Dermis microvascular lymphatic vessel endothelial cell (primary cell): Measurements from ENCODE around the gene OPHN1. TPM values are rescaled to one million over a fixed set of nuclear protein-coding genes. Genes with fewer than 3 reads are reported as not detected.
A peak's percentile ranks its signal among the peaks of the same experiment; 100 is the strongest.

ENCODE experiments used
- DNase-seq, 2 donors: peaks; one replicate each; pipeline versions ENCODE4 v3.0.0 to v3.0.0-alpha.2; 2010; ENCODE audit warnings: low read depth in 2 of 2
- total RNA-seq: library from RNA; depleted of rRNA; stranded (reverse); fragments of >200 nt; gene quantifications from 2 replicates; pipeline ENCODE4 v1.2.1, GENCODE V29; 2014

Gene OPHN1
- total RNA-seq, 1 donor from 2014 or later, result 5.5 TPM

DNA sequence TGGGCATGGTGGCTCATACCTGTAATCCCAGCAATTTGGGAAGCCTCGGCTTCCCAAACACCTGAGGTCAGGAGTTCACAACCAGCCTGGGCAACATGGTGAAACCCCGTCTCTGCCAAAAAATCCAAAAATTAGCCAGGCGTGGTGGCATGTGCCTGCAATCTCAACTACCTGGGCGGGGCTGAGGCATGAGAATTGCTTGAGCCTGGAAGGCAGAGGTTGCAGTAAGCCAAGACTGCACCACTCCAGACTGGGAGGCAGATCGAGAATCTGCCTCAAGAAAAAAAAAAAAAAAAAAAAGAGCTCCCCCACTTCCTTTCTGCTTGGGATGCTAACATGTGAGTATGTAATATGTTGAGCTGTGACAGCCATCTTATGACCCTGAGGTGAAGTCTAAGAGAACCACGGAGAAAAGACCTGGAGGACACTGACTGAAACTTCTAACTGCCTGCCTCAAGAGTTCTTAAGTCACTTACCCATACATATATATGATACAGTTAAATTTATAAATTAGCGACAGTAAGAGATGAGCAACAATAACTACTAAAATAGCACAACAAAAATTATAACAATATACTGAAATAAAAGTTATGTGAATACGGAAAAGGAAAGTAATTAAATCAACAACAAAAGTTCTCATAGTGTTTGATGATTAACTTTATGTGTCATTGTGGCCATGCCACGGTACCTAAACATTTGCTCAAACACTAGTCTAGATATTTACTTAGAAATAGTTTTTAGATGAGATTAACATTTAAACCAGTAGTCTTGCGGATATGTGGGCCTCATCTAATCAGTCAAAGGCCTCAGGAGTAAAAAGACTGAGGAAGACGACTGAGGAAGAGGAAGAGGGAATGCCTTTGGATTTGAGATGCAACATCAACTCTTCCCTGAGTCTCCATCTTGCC lies 178.3 kb downstream of the OPHN1 start:
- DNase-seq, result no peak

- peak; percentile 6 to 58 for DNase-seq
Observed at GRCh38 chrX:68252664-68253063, 180.6 kb downstream of the OPHN1 start.

- DNase-seq, result no peak
Observed at GRCh38 chrX:68249903-68250302, 183.4 kb downstream of the OPHN1 start.

GRCh38 chrX:68249401-68249831 lies 183.9 kb downstream of the OPHN1 start:
- no peak for DNase-seq

GRCh38 chrX:68238568-68238967 lies 194.7 kb downstream of the OPHN1 start:
- DNase-seq, result no peak

DNA sequence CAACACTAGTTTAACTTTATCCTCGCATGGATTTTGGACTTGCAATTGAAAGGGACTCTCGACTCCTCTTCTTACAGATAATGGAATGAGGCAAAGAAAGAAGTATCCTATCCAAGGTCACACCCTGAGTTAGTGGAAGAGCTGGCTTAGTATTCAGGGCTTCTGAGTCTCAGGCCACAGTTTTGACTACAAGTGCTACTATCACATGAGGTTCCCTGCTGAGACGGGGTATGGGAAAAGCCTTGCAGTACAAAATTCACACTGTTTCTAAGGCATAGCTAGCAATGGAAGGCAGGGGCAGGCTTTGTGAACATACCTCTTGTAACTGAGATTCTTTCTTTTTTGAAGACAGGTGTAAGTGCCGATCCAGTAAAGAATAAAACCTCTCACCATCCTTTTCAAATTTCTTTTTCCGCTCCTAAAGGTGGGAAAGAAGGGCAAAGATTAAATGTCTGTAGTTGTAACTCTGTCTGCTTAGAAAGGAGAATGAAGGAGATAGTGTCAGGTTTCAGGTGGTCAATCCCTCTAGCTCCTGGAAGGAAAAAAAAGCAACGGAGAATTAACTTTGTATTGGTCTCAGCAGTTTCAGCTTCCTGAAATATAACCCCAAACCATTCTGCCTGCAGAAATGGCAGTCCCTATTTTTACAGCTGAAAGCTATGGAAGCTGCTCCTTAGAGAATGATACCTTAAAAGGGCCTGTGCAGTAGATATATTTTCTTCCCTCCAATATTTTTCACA lies 199.0 kb downstream of the OPHN1 start:
- DNase-seq, result no peak

- no peak for DNase-seq
Observed at GRCh38 chrX:68232206-68232605, 201.1 kb downstream of the OPHN1 start.

DNA sequence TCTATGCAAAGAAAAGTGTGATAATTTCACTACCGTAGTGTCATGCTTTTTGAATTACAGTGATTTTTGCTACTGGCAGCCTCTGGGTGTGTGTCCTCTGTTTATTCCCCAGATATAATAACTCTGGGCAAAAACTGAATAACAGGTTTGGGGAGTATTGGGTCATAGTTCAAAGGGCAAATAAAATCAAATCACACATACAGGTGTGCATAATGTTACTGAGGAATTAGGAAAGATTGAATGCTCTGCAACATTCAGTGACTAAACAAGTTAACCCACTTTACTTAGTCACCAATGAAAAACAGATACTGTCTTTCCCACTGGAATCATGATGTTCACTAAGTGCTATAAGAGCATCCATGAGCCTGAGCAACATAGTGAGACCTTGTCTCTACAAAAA lies 224.3 kb downstream of the OPHN1 start:
- no peak for DNase-seq

GRCh38 chrX:68204521-68205038 lies 228.7 kb downstream of the OPHN1 start:
- DNase-seq, result no peak

- no peak for DNase-seq
Observed at GRCh38 chrX:68203646-68204045, 229.6 kb downstream of the OPHN1 start.

DNA sequence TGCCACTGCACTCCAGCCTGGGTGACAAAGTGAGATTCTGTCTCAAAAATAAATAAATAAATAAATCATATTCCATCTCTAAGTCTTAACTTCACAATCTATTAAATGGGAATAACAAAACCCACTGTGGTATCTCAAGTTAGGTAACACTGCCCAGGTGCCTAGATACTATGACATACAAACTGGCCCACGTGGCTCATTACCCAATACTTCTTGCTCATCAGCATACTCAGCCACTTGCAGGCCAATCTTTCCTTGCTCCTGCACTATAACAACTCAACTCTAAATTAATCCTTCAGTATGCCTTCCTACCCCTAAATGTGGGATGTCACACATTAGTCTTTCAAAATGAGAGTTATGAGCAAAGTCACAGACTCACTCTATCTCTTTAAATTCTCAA lies 230.1 kb downstream of the OPHN1 start:
- DNase-seq, result no peak

GRCh38 chrX:68199062-68199848 lies 234.0 kb downstream of the OPHN1 start:
- DNase-seq, result no peak

- DNase-seq, result peak; percentile 57 to 58
Observed at GRCh38 chrX:68196939-68197791, 236.1 kb downstream of the OPHN1 start.

GRCh38 chrX:68195561-68195960 lies 237.7 kb downstream of the OPHN1 start:
- DNase-seq, result no peak

DNA sequence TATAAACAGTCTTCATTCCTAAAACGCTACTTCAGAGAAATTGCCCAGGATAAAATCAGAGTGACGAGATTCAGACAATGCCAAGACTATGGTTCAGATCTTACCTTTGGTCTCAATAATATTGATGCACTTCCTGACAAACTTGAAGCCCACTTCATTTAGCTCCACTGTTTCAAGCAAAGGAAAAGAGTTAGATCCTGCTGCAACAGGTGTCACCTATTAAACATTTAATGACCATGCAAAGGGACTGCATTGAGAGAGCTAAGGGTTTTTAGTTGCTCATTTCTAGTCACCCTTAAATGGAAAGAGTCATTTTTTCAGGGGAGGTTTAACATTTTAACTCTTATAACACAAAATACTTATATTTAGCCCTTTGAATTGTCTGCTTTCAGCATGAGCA lies 239.5 kb downstream of the OPHN1 start:
- no peak for DNase-seq

DNA sequence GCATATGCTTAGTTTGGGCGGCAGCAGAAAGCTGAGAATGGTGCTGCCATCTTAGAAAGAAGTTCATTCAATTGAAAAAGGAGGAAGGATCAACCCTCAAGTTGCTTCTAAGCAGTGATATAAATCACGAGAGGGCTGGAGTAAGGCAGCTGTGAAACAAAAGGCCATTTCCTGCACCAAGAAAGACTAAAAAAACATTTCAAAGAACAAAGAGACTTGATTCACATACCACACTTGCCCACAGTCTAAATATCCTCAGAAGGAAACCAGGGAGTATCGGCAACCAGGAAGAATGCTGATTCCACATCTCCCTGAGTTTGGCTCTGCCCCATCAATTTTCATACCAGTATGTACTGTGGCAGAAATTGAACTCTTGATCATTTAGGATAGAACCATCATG lies 240.1 kb downstream of the OPHN1 start:
- DNase-seq, result peak in 1 of 2 donors; percentile 56

DNA sequence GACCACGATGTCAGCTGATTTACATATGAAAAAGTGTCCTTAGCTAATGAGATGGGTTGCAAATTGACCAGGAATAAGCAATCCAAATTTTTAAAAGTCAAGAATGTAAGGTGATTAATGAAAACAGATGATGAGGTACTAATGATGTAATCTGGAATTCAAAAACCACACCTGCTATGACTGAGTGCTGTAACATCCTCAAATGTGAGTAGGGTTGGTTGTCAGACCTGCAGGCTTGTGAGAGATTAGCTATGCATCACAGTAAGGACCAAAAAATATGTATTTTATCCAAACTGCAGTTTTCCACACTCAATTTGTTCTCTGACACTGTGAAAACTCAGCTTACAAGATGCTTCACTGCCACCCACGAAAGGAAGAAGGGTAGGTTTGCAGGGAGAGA lies 242.5 kb downstream of the OPHN1 start:
- DNase-seq, result no peak

- DNase-seq, result peak in 1 of 2 donors; percentile 7
Observed at GRCh38 chrX:68186552-68187262, 246.6 kb downstream of the OPHN1 start.

- DNase-seq, result no peak
Observed at GRCh38 chrX:68185161-68185560, 248.1 kb downstream of the OPHN1 start.

GRCh38 chrX:68183612-68184214 lies 249.6 kb downstream of the OPHN1 start:
- peak; percentile 30 to 54 for DNase-seq
